C4-2B (cell line): ENCODE data around the gene COTL1.

Experiments used
- ZFX ChIP-seq: fragments of 450-650 bp; IDR thresholded peaks from 2 replicates; pipeline ENCODE4 v1.6.1; 2017
- TF ChIP-seq, protein P1 (sequence below): fragments of 450-650 bp; conservative IDR thresholded peaks from 2 replicates; pipeline ENCODE4 v1.5.1; 2017; ENCODE audit warnings: mild to moderate bottlenecking

- TF ChIP-seq, protein P1, sequence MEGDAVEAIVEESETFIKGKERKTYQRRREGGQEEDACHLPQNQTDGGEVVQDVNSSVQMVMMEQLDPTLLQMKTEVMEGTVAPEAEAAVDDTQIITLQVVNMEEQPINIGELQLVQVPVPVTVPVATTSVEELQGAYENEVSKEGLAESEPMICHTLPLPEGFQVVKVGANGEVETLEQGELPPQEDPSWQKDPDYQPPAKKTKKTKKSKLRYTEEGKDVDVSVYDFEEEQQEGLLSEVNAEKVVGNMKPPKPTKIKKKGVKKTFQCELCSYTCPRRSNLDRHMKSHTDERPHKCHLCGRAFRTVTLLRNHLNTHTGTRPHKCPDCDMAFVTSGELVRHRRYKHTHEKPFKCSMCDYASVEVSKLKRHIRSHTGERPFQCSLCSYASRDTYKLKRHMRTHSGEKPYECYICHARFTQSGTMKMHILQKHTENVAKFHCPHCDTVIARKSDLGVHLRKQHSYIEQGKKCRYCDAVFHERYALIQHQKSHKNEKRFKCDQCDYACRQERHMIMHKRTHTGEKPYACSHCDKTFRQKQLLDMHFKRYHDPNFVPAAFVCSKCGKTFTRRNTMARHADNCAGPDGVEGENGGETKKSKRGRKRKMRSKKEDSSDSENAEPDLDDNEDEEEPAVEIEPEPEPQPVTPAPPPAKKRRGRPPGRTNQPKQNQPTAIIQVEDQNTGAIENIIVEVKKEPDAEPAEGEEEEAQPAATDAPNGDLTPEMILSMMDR: no peak; the same call in 1 of the 2 replicates
- TF ChIP-seq ZFX: no peak; the same call in 1 of the 2 replicates
These were observed 30.1 kb upstream of the COTL1 start, which contains the start of gene KLHL36 for GRCh38 chr16:84647828-84648594.
